22Rv1 (cell line): Measurements from ENCODE around the gene TAB2.

Experiments
- ZFX ChIP-seq: fragments of 450-650 bp; IDR thresholded peaks from 2 replicates; pipeline ENCODE4 v1.6.1; 2017; ENCODE audit warnings: antibody characterized with exemption, borderline replicate concordance
- TF ChIP-seq, protein P1 (sequence below): fragments of 450-650 bp; IDR thresholded peaks from 2 replicates; pipeline ENCODE4 v1.5.1; 2017; ENCODE audit warnings: mild to moderate bottlenecking

DNA sequence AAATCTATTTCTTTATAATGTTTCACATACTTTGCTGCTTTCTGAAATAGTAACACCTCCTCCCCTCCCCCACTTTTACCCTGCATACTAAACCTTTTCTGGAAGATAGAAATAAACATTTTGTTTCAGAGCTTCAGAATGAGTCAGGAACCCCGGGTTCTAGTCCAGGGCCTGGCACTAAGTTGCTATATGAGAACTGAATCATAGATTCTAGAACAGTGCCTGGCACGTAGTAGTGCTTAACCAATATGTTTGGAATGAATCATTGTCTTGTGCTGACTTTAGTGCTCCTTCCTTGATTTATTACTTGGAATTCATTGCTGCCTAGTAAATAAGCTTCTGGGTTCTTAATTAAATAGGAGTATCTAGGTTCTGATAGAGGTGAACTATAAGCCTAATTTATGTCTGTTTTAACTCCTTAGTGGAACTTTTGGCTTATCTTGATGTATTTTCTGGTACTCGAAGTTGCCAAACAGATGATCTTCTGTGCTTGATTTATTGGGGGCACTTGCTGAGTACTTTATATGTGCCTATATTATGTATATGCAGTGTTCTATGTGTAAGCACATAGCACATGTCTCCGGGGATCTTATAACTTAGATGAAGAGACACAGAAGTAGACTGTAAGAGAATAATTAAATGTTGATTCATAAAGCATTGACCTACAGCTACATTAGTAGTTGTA is 18.6 kb downstream of the TAB2 start:
- TF ChIP-seq, protein P1, sequence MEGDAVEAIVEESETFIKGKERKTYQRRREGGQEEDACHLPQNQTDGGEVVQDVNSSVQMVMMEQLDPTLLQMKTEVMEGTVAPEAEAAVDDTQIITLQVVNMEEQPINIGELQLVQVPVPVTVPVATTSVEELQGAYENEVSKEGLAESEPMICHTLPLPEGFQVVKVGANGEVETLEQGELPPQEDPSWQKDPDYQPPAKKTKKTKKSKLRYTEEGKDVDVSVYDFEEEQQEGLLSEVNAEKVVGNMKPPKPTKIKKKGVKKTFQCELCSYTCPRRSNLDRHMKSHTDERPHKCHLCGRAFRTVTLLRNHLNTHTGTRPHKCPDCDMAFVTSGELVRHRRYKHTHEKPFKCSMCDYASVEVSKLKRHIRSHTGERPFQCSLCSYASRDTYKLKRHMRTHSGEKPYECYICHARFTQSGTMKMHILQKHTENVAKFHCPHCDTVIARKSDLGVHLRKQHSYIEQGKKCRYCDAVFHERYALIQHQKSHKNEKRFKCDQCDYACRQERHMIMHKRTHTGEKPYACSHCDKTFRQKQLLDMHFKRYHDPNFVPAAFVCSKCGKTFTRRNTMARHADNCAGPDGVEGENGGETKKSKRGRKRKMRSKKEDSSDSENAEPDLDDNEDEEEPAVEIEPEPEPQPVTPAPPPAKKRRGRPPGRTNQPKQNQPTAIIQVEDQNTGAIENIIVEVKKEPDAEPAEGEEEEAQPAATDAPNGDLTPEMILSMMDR, result no peak
- no peak for TF ChIP-seq ZFX
